RWPE1 (cell line): ENCODE measurements around the gene STX7.

Experiments
- CTCF ChIA-PET: fragments of 350-600 bp; sonication (Branson Sonifier 250); formaldehyde crosslinking; extraction: SDS; loops from one replicate; lab custom pipeline; 2021; lab: Yijun Ruan, JAX
- POLR2A ChIA-PET: fragments of 400-600 bp; formaldehyde crosslinking; extraction: SDS; loops from one replicate; lab custom pipeline; 2020; ENCODE audit warnings: antibody characterized with exemption; ENCODE audit not compliant: low non-redundant PET; lab: Yijun Ruan, JAX
- DNase-seq: peaks from one replicate; pipeline ENCODE4 v3.0.0; 2012; ENCODE audit warnings: low spot score
- H3K27ac ChIP-seq: fragments of 450-650 bp; 2 replicates; pipeline ENCODE4 v1.5.1; 2017
- TF ChIP-seq, protein P1 (sequence below): fragments of 450-650 bp; conservative IDR thresholded peaks from 2 replicates; pipeline ENCODE4 v1.5.1; 2017; ENCODE audit warnings: low read depth, mild to moderate bottlenecking

Gene STX7

DNA sequence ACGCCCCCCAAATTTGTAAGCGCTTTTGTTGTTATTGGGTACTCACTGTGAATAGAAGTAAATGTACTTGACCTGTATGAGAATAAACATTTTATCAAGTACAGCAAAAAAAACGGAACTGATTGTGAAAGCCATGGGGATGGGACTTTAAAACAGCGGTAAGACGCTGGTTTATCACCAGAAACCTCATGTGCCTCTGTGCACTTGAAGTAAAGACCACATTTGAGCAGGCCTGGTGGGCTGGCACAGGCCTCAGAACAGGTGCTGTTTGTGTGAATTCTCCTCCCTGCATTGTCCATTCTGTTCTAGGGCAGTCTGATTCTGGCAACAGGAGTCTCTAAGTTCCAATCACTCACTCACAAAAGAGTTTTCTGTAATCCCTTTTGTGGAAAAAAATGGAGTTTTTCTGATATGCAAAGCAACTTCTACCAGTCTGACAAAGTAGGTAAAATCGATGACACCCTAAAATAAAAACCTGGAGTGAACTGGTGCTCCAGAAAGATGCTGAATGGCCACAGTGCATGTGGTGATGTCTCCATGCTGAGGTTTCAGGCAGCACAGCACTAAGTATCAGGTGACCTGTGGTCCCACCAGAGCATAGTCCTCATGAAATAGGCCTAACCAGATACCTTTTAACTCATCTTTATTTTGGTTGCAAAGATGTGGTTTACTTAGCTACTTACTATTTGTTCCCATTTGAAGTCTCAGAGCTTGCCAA is 53.9 kb downstream of the STX7 start:
- ChIA-PET POLR2A (no interaction called here), CTCF (no interaction called here)
- DNase-seq, result no peak
- no peak overlapping the region for H3K27ac ChIP-seq
- TF ChIP-seq, protein P1, sequence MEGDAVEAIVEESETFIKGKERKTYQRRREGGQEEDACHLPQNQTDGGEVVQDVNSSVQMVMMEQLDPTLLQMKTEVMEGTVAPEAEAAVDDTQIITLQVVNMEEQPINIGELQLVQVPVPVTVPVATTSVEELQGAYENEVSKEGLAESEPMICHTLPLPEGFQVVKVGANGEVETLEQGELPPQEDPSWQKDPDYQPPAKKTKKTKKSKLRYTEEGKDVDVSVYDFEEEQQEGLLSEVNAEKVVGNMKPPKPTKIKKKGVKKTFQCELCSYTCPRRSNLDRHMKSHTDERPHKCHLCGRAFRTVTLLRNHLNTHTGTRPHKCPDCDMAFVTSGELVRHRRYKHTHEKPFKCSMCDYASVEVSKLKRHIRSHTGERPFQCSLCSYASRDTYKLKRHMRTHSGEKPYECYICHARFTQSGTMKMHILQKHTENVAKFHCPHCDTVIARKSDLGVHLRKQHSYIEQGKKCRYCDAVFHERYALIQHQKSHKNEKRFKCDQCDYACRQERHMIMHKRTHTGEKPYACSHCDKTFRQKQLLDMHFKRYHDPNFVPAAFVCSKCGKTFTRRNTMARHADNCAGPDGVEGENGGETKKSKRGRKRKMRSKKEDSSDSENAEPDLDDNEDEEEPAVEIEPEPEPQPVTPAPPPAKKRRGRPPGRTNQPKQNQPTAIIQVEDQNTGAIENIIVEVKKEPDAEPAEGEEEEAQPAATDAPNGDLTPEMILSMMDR, result no peak

- POLR2A ChIA-PET, result interaction anchor here (0.5 kb wide), 1 partner anchor 176 kb away, joined by 3 read pairs; no protein-coding TSS in a partner anchor
- CTCF ChIA-PET, result no interaction called here
- no peak for DNase-seq
- TF ChIP-seq, protein P1, result no peak
- H3K27ac ChIP-seq, result no peak overlapping the region
Measured at GRCh38 chr6:132456700-132457143, 56.2 kb downstream of the STX7 start.

- no peak for DNase-seq
- CTCF ChIA-PET, result no interaction called here
- TF ChIP-seq, protein P1, result no peak
- no peak overlapping the region for H3K27ac ChIP-seq
- POLR2A ChIA-PET, result no interaction called here
Measured at GRCh38 chr6:132446855-132447241, 66.1 kb downstream of the STX7 start.

GRCh38 chr6:132446141-132446854 is 66.6 kb downstream of the STX7 start:
- no peak for DNase-seq
- H3K27ac ChIP-seq, result no peak overlapping the region
- POLR2A ChIA-PET, result no interaction called here
- TF ChIP-seq, protein P1, result no peak
- CTCF ChIA-PET, result no interaction called here

- H3K27ac ChIP-seq, result no peak overlapping the region
- CTCF ChIA-PET, result no interaction called here
- peak; percentile 44 for DNase-seq
- POLR2A ChIA-PET, result no interaction called here
- TF ChIP-seq, protein P1, result no peak
Measured at GRCh38 chr6:132445201-132445951, 67.5 kb downstream of the STX7 start.

DNA sequence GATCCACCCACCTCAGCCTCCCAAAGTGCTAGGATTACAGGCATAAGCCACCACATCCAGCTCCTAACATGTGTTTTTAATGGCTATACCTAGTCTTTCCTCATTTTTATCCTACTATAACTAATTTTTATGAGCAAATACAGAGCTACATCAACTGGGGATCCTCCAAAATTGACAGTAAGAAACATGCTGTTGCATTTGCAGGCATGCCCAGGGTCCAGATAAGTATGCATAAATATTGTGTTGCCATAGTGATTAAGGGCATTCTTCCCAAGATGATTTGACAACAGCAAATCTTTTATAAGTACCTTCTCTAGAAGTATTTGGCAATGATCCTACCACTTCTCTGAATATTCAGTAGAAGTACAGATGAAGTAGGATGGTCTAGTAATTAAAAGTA is 69.7 kb downstream of the STX7 start:
- peak overlapping the region; percentile 74 for H3K27ac ChIP-seq
- no peak for DNase-seq
- TF ChIP-seq, protein P1, result no peak
- ChIA-PET POLR2A (no interaction called here), CTCF (no interaction called here)
